Measurements from ENCODE around the gene TULP1.

The TULP1 gene

DNA sequence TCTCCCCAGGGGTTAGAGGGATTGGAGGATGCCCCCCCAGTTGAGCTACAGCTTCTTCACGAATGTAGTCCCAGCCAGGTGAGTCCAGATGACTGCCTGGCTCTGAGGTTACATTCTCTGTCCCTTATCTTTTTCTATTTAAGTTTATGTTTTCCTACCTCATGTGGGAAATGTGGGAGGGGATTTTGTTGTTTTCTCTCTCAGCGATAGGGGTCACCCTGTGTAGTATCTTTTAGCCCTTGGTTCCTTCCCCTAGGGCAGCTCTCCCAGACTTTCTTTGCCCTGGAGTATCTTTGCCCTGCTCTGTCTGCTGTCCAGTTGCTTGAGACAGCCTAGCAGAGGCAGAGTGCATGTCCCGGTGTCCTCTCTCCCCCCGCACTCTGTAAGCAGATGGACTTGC, 54.8 kb downstream of the TULP1 start:
- no peak overlapping the region for H3K4me3 ChIP-seq (ENCODE audit: extremely low read depth, insufficient read depth, low read length, poor library complexity, severe bottlenecking)
- H3K4me1 ChIP-seq (ENCODE audit: control insufficient read depth, insufficient read depth, low read length, poor library complexity, severe bottlenecking): peaks cover 12% of the 10 kb centered on the region
- H3K9me3 ChIP-seq (ENCODE audit: control insufficient read depth, low read length): no peaks in the 10 kb centered on the region
- H3K36me3 ChIP-seq (ENCODE audit: control insufficient read depth, insufficient read depth, low read length): peaks cover 51% of the 10 kb centered on the region
- WGBS, 2 experiments (ENCODE audit: insufficient coverage in 2 of 2): 97 to 100% methylated on average over 3 of the region's 4 CpGs
- H3K27ac ChIP-seq (ENCODE audit: low read depth, low read length, severe bottlenecking): no peak overlapping the region

DNA sequence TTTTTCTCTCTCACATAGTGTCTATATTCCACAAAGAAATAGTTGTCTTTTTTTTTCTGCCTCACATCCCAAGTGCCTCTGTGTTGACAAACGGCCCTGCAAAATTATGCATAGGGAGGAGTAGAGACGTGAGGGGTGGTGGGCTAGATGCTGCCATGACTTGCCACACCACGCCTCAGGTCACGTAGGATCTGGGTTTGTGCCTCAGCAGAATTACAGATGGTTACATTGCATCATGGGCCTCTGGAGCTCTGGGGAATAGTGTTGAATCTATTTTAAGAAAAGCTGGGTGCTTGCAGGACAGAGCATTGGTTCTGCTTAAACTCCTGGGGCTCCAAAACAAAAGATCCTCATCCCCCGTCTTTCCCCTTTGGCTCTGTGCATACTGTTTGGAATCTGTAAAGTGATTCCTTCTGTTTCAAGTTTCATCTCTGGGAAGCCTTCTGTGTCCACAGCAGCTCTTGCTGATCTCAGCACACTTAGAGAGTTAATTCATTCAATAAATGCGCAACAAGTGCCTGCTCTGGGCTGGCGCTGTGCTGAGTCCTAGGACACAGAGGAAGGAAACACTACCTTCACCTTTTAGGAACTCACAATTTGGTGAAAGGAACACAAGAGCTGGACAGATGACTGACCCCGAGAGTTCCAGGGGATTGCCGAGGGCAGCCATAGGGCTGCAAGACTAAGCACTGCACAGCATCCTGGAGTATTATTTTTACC, 58.1 kb downstream of the TULP1 start:
- WGBS, 2 experiments (ENCODE audit: insufficient coverage in 2 of 2): 88 to 96% methylated on average over 5 to 6 of the region's 9 CpGs
- Histone ChIP-seq H3K9me3 (ENCODE audit: control insufficient read depth, low read length) (no peaks in the 10 kb centered on the region), H3K27ac (ENCODE audit: low read depth, low read length, severe bottlenecking) (no peak overlapping the region), H3K4me1 (ENCODE audit: control insufficient read depth, insufficient read depth, low read length, poor library complexity, severe bottlenecking) (peaks cover 12% of the 10 kb centered on the region), H3K36me3 (ENCODE audit: control insufficient read depth, insufficient read depth, low read length) (peaks cover 28% of the 10 kb centered on the region), H3K4me3 (ENCODE audit: extremely low read depth, insufficient read depth, low read length, poor library complexity, severe bottlenecking) (no peak overlapping the region)

DNA sequence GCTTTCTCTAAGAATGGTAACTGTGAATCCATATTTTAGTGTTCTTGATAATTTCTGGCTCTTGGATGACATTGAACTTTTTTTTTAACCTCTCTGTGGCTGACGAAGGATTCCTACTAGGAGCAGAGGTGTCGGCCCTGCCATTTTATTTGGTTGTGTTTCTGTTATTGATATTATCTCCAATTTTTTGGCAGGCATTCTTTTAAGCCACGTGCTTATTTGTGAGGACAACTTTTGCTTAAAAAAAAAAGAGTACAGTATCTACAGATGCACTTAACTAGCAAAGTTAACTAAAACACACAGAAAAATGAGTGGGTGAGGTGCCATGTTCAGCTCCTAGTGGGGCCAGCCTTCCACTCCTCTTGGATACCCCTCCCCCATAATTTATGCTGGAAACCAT, 59.5 kb downstream of the TULP1 start:
- H3K9me3 ChIP-seq (ENCODE audit: control insufficient read depth, low read length): no peaks in the 10 kb centered on the region
- H3K4me1 ChIP-seq (ENCODE audit: control insufficient read depth, insufficient read depth, low read length, poor library complexity, severe bottlenecking): peaks cover 12% of the 10 kb centered on the region
- H3K4me3 ChIP-seq (ENCODE audit: extremely low read depth, insufficient read depth, low read length, poor library complexity, severe bottlenecking): peak overlapping the region; percentile 58
- peaks cover 16% of the 10 kb centered on the region for H3K36me3 ChIP-seq (ENCODE audit: control insufficient read depth, insufficient read depth, low read length)
- 58% methylated on average over 2 of the region's 3 CpGs; no CpG with 5 or more reads in 1 of the 2 experiments for WGBS, 2 experiments (ENCODE audit: insufficient coverage in 2 of 2)
- H3K27ac ChIP-seq (ENCODE audit: low read depth, low read length, severe bottlenecking): no peak overlapping the region

DNA sequence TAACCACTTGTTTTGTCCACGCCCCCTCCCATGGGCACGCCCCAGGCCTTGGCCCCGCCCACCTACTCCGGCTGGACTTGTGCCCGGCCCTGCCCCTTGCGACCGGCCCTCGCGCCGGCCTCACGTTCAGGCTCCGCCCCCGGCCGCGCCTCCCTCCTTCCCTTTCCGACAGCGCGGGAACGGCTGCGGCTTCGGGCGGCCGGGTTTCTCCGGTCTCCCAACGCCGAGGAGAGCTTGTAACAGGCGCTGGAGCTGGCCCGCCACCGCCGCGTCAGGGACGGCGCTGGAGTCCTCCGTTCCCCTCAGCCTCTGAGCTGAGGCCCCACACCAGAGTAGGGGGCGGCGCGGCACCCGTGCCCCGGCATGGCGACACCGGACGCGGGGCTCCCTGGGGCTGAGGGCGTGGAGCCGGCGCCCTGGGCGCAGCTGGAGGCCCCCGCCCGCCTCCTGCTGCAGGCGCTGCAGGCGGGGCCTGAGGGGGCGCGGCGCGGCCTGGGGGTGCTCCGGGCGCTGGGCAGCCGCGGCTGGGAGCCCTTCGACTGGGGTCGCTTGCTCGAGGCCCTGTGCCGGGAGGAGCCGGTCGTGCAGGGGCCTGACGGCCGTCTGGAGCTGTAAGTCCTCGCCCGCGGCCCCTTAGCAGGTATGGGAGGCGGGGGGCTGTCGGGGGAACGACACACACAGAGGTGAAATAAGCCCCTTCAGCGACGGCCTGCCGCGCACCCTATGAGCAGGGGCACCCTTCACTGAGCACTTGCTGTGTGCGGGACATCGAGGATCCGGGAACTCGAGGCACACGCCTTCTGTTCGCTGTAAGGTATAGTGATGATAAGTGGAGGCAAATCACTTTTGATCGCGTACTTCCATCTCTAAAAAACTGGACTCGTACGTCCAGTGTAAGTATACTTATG, 60.3 kb downstream of the TULP1 start, which contains the start of gene FANCE:
TSS of gene FANCE (plus strand) at position 156 of the 908 bp plus-strand sequence. CDS start at position 364, 208 bp downstream.
- 1 to 2% methylated on average over 57 to 69 of the region's 87 CpGs for WGBS, 2 experiments (ENCODE audit: insufficient coverage in 2 of 2)
- Histone ChIP-seq H3K4me1 (ENCODE audit: control insufficient read depth, insufficient read depth, low read length, poor library complexity, severe bottlenecking) (peaks cover 12% of the 10 kb centered on the region), H3K36me3 (ENCODE audit: control insufficient read depth, insufficient read depth, low read length) (peaks cover 12% of the 10 kb centered on the region), H3K27ac (ENCODE audit: low read depth, low read length, severe bottlenecking) (peak within 1 kb of the TSS; percentile 36), H3K9me3 (ENCODE audit: control insufficient read depth, low read length) (no peaks in the 10 kb centered on the region), H3K4me3 (ENCODE audit: extremely low read depth, insufficient read depth, low read length, poor library complexity, severe bottlenecking) (peak within 1 kb of the TSS; percentile 58)

DNA sequence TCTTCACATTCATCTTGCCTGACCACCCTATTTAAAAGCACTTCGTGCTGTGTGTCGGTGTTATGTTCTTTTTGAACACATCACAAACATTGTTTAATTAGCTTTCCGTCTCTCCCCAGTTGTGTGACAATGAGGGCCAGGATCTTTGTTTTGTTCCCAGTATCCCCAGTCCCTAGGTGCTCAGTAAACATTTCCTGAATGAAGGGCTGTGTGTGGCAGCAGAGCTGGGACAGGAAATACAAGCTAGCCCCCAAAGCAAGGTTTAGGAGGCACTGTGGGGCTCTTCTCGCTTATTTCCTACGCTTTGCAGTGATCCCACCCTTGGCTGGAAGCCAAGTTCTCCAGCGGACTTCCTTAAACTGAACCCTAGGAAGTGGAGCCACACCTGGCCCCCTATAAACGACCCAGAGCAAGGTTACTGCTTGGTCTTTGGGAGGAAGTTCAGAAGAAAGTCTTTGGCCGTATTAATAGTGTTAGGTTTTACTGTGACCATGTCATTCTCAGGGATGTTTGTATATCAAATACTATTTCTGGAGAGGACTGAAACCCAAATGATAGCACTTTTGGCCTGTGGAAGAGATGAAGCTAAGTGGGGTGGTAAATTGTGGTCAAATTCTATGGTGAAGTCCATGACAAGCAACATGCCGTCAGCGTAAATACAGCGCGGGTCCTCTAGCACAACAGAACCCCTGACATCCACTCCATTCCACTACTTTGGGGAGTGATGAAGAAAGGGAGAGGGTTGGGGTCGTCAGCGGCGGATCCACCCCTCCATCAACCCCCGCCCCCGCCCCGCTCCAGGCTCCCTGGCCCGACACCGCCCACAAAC, 61.1 kb downstream of the TULP1 start:
- 71 to 80% methylated on average over 7 to 8 of the region's 20 CpGs for WGBS, 2 experiments (ENCODE audit: insufficient coverage in 2 of 2)
- H3K4me1 ChIP-seq (ENCODE audit: control insufficient read depth, insufficient read depth, low read length, poor library complexity, severe bottlenecking): peaks cover 12% of the 10 kb centered on the region
- peak overlapping the region; percentile 58 for H3K4me3 ChIP-seq (ENCODE audit: extremely low read depth, insufficient read depth, low read length, poor library complexity, severe bottlenecking)
- no peak overlapping the region for H3K27ac ChIP-seq (ENCODE audit: low read depth, low read length, severe bottlenecking)
- H3K9me3 ChIP-seq (ENCODE audit: control insufficient read depth, low read length): no peaks in the 10 kb centered on the region
- peaks cover 10% of the 10 kb centered on the region for H3K36me3 ChIP-seq (ENCODE audit: control insufficient read depth, insufficient read depth, low read length)

DNA sequence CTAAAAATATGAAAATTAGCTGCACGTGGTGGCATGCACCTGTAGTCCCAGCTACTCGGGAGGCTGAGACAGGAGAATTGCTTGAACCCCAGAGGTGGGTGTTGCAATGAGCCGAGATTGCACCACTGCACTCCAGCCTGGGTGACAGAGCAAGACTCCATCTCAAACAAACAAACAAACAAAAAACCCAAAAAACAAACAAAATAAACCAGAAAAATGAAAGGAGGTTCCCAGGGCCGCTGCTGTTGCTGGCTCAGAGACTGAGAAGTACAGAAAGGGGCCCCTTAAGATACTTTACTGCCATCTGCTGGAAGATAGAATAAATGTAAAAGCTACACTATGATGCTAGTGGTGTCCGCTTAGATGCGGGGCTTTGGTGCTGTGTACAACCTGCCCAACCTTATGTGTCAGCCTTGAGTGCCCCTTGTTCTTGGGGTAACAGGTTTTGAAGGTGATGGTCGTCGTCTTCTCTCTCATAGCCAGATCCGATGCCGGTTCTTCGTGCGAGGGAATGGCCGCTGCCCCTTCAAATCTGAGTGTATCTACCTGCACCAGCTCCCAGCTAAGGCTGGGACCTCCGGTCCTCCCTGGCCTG, 63.3 kb downstream of the TULP1 start:
- H3K27ac ChIP-seq (ENCODE audit: low read depth, low read length, severe bottlenecking): no peak overlapping the region
- H3K4me1 ChIP-seq (ENCODE audit: control insufficient read depth, insufficient read depth, low read length, poor library complexity, severe bottlenecking): peaks cover 11% of the 10 kb centered on the region
- no peak overlapping the region for H3K4me3 ChIP-seq (ENCODE audit: extremely low read depth, insufficient read depth, low read length, poor library complexity, severe bottlenecking)
- WGBS, 2 experiments (ENCODE audit: insufficient coverage in 2 of 2): 36 to 46% methylated on average over 8 to 12 of the region's 14 CpGs
- H3K36me3 ChIP-seq (ENCODE audit: control insufficient read depth, insufficient read depth, low read length): no peaks in the 10 kb centered on the region
- no peaks in the 10 kb centered on the region for H3K9me3 ChIP-seq (ENCODE audit: control insufficient read depth, low read length)

DNA sequence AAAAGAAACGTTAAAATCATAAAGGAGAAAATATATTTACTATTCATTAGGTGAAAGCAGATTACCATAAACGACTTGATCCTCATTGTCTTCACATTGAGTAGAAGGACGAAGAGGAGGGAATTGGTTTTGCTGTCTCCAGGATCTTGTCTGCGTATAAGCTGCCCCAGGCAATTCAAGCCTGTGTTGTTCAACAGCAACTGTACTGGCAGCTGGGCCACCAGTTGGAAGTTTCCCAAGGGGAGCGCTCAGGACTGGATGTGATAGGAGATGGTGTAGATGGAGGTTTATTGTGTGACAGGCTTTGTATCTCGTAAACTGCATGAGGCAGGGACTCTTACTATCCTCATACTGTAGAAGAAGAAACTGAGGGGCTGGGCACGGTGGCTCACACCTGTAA, 64.5 kb downstream of the TULP1 start:
- Histone ChIP-seq H3K9me3 (ENCODE audit: control insufficient read depth, low read length) (no peaks in the 10 kb centered on the region), H3K36me3 (ENCODE audit: control insufficient read depth, insufficient read depth, low read length) (no peaks in the 10 kb centered on the region), H3K4me3 (ENCODE audit: extremely low read depth, insufficient read depth, low read length, poor library complexity, severe bottlenecking) (no peak overlapping the region), H3K27ac (ENCODE audit: low read depth, low read length, severe bottlenecking) (no peak overlapping the region), H3K4me1 (ENCODE audit: control insufficient read depth, insufficient read depth, low read length, poor library complexity, severe bottlenecking) (peaks cover under 1% of the 10 kb centered on the region)
- 77 to 89% methylated on average over 3 of the region's 7 CpGs for WGBS, 2 experiments (ENCODE audit: insufficient coverage in 2 of 2)

All from mesodermal cell (in vitro differentiated cells).